DMS153 treated with DMSO at 0.1 percent for 48 hours (cell line): Measurements from ENCODE around the gene ALAD.
"Not testable (repeated sequence)": the region's sequence is repeated elsewhere in the genome, so short reads cannot be mapped to it uniquely, and the experiment has no call there.

Source experiments
- DNase-seq: peaks from one replicate; lab custom pipeline; 2025; ENCODE audit not compliant: unreplicated experiment; lab: John Stamatoyannopoulos, UW

The ALAD gene

GRCh38 chr9:113401027-113401792, at the start of gene ALAD:
Gene ALAD, minus strand, starts transcription at chr9:113401284. Its CDS starts 7,725 bp downstream, at chr9:113393559.
- peak; percentile 96 for DNase-seq

DNA sequence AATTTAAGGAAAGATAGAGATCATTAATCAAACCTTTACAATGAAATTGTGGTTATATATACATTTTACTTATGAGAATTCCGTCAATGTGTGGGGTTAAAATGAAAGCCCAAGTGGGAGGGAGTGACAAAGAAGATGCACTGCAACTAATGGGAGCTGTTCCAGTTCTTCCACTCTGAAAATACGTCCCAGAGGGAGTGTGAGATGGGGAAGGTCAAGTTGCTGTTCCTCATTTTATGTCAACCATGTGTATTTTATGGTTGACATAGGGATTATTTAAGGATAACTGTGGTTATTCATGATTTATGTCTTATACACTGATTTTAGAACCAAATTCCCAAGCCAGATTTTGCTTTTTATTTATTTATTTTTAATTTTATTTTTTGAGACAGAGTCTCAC, 48.3 kb upstream of the ALAD start:
- no peak for DNase-seq

DNA sequence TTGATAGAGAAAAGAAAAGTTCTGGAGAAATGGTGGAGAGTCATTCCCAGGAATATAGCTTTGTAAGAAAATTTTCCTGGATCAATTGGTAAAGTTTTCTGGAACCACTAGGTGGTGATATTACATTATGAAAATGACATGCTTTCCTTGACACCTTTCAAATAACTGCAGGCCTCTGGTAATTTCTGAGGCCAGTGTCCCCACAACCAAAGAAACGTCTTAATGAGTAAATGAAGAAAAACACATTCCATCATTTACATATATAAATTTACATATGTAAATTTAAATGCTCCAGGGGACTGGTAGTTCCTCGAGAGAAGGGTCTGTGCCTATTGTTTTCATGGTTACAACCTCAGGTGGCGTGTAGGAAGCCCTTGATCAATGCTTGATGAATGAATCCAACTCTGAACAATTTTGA, 45.2 kb upstream of the ALAD start:
- peak; percentile 48 for DNase-seq

DNA sequence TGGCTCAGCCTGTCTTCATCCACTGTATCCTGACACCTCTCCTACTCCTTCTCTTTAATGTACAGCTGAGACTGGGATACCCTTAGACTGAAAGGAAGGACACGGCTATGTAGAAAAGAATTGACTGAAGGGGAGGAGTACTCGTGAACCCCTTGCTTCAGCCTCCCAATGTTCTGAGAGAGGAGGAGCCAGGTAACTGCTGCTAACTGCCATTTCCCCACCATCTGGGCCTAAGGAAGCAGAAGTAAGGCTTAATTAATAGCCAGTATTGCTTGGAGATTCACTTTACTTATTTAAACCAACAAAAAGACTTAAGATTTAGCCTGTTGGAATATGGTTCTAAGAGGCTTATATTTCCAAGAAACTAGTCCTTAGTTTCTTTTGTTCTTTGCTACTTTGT, 43.7 kb upstream of the ALAD start:
- no peak for DNase-seq

- DNase-seq: not testable (repeated sequence)
Measured at GRCh38 chr9:113437716-113438115, 36.6 kb upstream of the ALAD start.

- DNase-seq: no peak
Measured at GRCh38 chr9:113436728-113437515, 35.8 kb upstream of the ALAD start.

- DNase-seq: no peak
Measured at GRCh38 chr9:113431191-113431590, 30.1 kb upstream of the ALAD start.

DNA sequence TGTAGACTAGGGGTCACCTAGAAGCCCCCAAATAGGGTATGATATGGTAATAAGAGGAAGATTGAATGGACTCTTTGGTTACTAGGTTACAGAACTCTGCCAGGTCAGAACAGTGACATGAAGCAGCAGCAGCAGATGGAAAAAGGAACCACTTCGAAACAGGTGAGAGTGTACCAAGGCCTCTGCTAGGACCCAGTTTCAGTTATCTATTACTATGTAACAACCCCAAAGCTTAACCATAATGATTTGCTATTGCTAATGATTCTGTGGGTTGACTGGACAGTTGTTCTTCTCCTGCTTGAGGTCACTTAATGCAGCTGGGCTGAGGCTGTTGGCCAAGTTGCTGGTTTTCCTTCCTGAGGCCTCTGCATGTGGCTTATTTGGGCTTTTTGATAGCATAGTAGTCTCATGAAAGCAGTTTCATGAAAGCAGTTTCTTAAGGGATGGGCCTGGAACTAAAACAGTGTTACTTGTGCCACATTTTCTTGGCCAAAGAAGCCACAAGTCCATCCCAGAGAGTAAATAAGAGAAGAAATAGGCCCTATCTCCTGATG, 27.1 kb upstream of the ALAD start:
- no peak for DNase-seq

GRCh38 chr9:113427629-113428028, 26.5 kb upstream of the ALAD start:
- DNase-seq: no peak

GRCh38 chr9:113426701-113427100, 25.6 kb upstream of the ALAD start:
- DNase-seq: no peak

- DNase-seq: no peak
Measured at GRCh38 chr9:113425072-113425471, 24.0 kb upstream of the ALAD start.

GRCh38 chr9:113421726-113422125, 20.6 kb upstream of the ALAD start:
- no peak for DNase-seq

DNA sequence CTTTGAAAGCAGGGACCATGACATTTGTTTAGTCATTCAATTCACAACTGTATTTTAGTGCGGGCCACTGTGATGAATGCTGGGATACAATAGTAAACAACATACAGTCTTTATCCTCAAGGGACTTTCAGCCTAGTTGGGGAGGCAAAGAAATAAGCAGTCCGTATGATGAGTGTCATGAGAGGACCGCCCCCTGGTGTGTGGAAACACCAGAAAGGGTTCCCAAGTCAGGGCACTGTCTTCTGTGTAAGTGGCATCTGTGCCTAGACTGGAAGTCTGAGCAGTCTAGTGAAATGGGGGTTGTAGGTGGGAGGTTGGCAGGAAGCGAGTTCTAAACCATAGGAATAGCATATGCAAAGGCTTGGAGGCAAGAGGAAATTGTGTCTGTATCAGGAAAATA, 16.3 kb upstream of the ALAD start:
- DNase-seq: no peak

- DNase-seq: no peak
Measured at GRCh38 chr9:113416149-113416721, 15.2 kb upstream of the ALAD start.

- DNase-seq: peak; percentile 95
Measured at GRCh38 chr9:113410207-113410864, 9.3 kb upstream of the ALAD start, which contains the start of the genes C9orf43 and POLE3. Gene C9orf43, plus strand, starts transcription at chr9:113410747. Its CDS starts 2,747 bp downstream, at chr9:113413494. Gene POLE3, minus strand, starts transcription at chr9:113410675. Its CDS starts 382 bp downstream, at chr9:113410293.

GRCh38 chr9:113409883-113410206, 8.8 kb upstream of the ALAD start:
- DNase-seq: no peak

GRCh38 chr9:113409481-113409880, 8.4 kb upstream of the ALAD start:
- no peak for DNase-seq

DNA sequence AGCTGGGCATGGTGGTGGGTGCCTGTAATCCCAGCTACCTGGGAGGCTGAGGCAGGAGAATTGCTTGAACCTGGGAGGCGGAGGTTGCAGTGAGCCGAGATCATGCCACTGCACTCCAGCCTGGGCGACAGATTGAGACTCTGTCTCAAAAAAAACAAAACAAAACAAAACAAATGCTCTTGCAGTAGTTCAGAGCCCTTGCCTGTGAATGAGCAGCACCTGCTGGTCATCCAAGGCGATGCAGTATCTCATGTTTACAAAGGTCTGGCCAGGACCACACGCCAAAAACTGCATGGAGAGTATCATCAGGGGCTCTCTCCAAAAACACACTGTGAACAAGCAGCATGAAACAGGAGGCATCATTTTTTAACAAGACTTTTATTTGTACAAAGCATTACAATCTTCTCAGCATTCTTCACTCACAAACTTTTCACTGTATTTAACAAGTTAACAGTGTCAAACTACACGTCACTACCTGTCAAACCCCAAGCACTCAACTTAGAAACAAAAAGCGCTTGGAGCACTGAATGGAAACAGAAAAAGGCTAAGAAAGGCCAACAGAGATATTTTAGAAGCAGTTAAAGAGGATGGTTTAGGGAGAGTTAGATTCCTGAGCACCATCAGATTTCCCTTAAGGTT, 5.9 kb upstream of the ALAD start:
- peak; percentile 45 for DNase-seq

GRCh38 chr9:113406353-113406752, 5.3 kb upstream of the ALAD start:
- not testable (repeated sequence) for DNase-seq

DNA sequence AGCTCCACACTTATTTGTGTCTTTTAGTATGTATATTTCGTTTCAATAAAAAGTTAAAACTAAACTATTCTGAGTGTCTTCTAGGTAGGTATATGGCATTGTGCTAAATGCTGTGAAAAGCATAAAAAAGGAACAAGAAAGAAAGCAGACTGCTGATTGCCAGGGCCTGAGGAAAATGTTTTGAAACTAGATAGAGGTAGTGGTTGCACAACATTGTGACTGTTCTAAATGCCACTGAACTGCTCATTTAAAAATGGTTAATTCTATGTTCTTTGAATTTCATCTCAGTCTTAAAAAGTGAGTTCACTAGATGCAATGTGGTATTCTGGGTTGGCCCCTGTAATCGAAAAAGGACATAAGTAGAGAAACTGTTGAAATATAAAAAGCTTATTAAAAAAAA, 2.6 kb upstream of the ALAD start:
- no peak for DNase-seq
